GM12878 (cell line): ENCODE results near the gene ALOXE3. TPM values are rescaled to one million over a fixed set of nuclear protein-coding genes. Genes with fewer than 3 reads are reported as not detected.

Experiments
- ATAC-seq: fragments of 200-7000 bp; cut with Tn5 transposase; 3 replicates; pipeline ENCODE4 v1.9.1; 2020; ENCODE audit warnings: mild to moderate bottlenecking, moderate library complexity
- BruUV-seq: library from RNA; stranded (reverse); fragments of 400-500 nt; replicated peaks from 2 replicates; lab custom pipeline; 2021; lab: Mats Ljungman, UMichigan
- CTCF ChIA-PET: fragments of 300-600 bp; sonication (Branson Sonifier 250); formaldehyde crosslinking; extraction: SDS; loops from one replicate; lab custom pipeline; 2021; ENCODE audit warnings: inconsistent platforms; lab: Yijun Ruan, JAX
- POLR2A ChIA-PET: fragments of 350-600 bp; formaldehyde crosslinking; extraction: SDS; loops from one replicate; lab custom pipeline; 2021; ENCODE audit warnings: inconsistent platforms; lab: Charles Lee
- RAD21 ChIA-PET: fragments of 300-600 bp; sonication (Branson Sonifier 250); formaldehyde crosslinking; loops from one replicate; lab custom pipeline; 2023; ENCODE audit warnings: antibody characterized with exemption; ENCODE audit not compliant: unreplicated experiment; lab: Charles Lee
- SMC1A ChIA-PET: fragments of 300-600 bp; sonication (Branson Sonifier 250); formaldehyde crosslinking; loops from one replicate; lab custom pipeline; 2023; ENCODE audit not compliant: unreplicated experiment, uncharacterized antibody; lab: Charles Lee
- DNase-seq: peaks from one replicate; pipeline ENCODE4 v3.0.0-alpha.2; 2011; ENCODE audit warnings: low read depth, low spot score
- FAIRE-seq: peaks from 3 replicates; lab custom pipeline; 2011; peaks lifted over from hg19 to GRCh38; lab: Jason Lieb, UNC
- H2AFZ ChIP-seq: 2 replicates; pipeline ENCODE4 v1.6.0; 2011; ENCODE audit warnings: low read depth, low read length, control low read depth; ENCODE audit not compliant: control insufficient read depth
- H3K27ac ChIP-seq: 2 replicates; pipeline ENCODE4 v1.5.1; 2011; ENCODE audit warnings: control low read depth; ENCODE audit not compliant: control insufficient read depth, insufficient read depth
- H3K27me3 ChIP-seq, 2 experiments: replicated peaks in 1 of 2; 2 replicates each; pipeline versions ENCODE4 v1.6.0 to v1.6.1; 2011; ENCODE audit warnings: low read length in 1 of 2; ENCODE audit not compliant: control insufficient read depth in 2 of 2, insufficient read depth in 2 of 2
- H3K36me3 ChIP-seq, 2 experiments: 2 replicates each; pipeline ENCODE4 v1.5.1; 2011; ENCODE audit warnings: low read length in 1 of 2; ENCODE audit not compliant: control insufficient read depth in 2 of 2, insufficient read depth in 2 of 2
- H3K4me1 ChIP-seq: 2 replicates; pipeline ENCODE4 v1.6.1; 2011; ENCODE audit warnings: mild to moderate bottlenecking, low read length, moderate library complexity, mixed read lengths; ENCODE audit not compliant: control insufficient read depth, insufficient read depth
- H3K4me2 ChIP-seq: 2 replicates; pipeline ENCODE4 v1.6.0; 2011; ENCODE audit warnings: control low read depth; ENCODE audit not compliant: control insufficient read depth, insufficient read depth
- H3K4me3 ChIP-seq: fragments of 200-600 bp; sonication (generic); 2 replicates; pipeline ENCODE4 v1.5.1; 2016
- H3K79me2 ChIP-seq: 2 replicates; pipeline ENCODE4 v1.6.0; 2011; ENCODE audit warnings: low read length; ENCODE audit not compliant: control insufficient read depth, insufficient read depth
- H3K9ac ChIP-seq: 2 replicates; pipeline ENCODE4 v1.8.0; 2011; ENCODE audit warnings: low read length, control low read depth, mixed read lengths; ENCODE audit not compliant: control insufficient read depth, insufficient read depth
- H3K9me3 ChIP-seq: replicated peaks from 3 replicates; pipeline ENCODE4 v1.5.1; 2011; ENCODE audit warnings: mild to moderate bottlenecking, low read length; ENCODE audit not compliant: control insufficient read depth, insufficient read depth
- H4K20me1 ChIP-seq: 2 replicates; pipeline ENCODE4 v1.6.0; 2011; ENCODE audit not compliant: control insufficient read depth, insufficient read depth
- E4F1 ChIP-seq: fragments of 450-650 bp; IDR thresholded peaks from 2 replicates; pipeline ENCODE4 v1.6.1; 2018; ENCODE audit warnings: borderline replicate concordance, mild to moderate bottlenecking; ENCODE audit not compliant: partially characterized antibody
- JUNB ChIP-seq: IDR thresholded peaks from 2 replicates; pipeline ENCODE4 v1.6.1; 2016; ENCODE audit warnings: antibody characterized with exemption, mild to moderate bottlenecking
- NFYB ChIP-seq: IDR thresholded peaks from 2 replicates; pipeline ENCODE4 v1.6.1; 2011; ENCODE audit warnings: low read depth, mild to moderate bottlenecking, low read length, improper control_type of control experiment, moderate library complexity; ENCODE audit not compliant: insufficient read depth
- RELB ChIP-seq: fragments of 450-650 bp; IDR thresholded peaks from 2 replicates; pipeline ENCODE4 v1.6.1; 2017; ENCODE audit warnings: low read depth, mild to moderate bottlenecking, moderate library complexity
- SREBF2 ChIP-seq: IDR thresholded peaks from 2 replicates; pipeline ENCODE4 v1.6.1; 2012; ENCODE audit warnings: mild to moderate bottlenecking, low read length
- USF1 ChIP-seq: IDR thresholded peaks from 2 replicates; pipeline ENCODE4 v1.6.1; 2011; ENCODE audit warnings: borderline replicate concordance, low read depth, mild to moderate bottlenecking, moderate library complexity, mixed read lengths, low read length; ENCODE audit not compliant: insufficient read depth; ENCODE audit errors: extremely low read length
- ZNF687 ChIP-seq: fragments of 450-650 bp; IDR thresholded peaks from 2 replicates; pipeline ENCODE4 v1.6.1; 2017; ENCODE audit warnings: mild to moderate bottlenecking, moderate library complexity
- WGBS: methylation state at CpG from one replicate; pipeline ENCODE4 v1.1.6; 2016; ENCODE audit warnings: low lambda C conversion rate; ENCODE audit not compliant: insufficient replicate concordance, insufficient coverage; ENCODE audit errors: missing lambda C conversion rate; 5-methylcytosine and 5-hydroxymethylcytosine counted together
- in situ Hi-C: fragments of 300-500 bp; cut with MboI; formaldehyde crosslinking; loops from 9 replicates; pipeline ENCODE4 v1.14.3; 2018; ENCODE audit warnings: mixed read lengths
- intact Hi-C: fragments of 100-400 bp; cut with micrococcal nuclease; formaldehyde crosslinking; loops from one replicate; pipeline ENCODE4 v1.14.2; 2022; ENCODE audit not compliant: unreplicated experiment
- polyA plus RNA-seq, 11 experiments: library from polyadenylated mRNA; depleted of rRNA in 4 of 11; unstranded in 6 of 11; stranded (reverse) in 5 of 11; fragments of >200 nt; fragmentation: Nextera tagmentation in 4 of 11; fragmentation: Illumina TruSeq in 1 of 11; extraction: Ambion mirVana in 4 of 11; extraction: Trizol in 1 of 11; gene quantifications; 1 replicate in 1 of 11; 2 replicates in 10 of 11; pipeline versions ENCODE4 v1.2.1 to v1.2.3, GENCODE V29; 2011 to 2016; ENCODE audit warnings: inconsistent platforms in 2 of 11, missing spikeins in 2 of 11, low read depth in 1 of 11
- total RNA-seq, 4 experiments: library from RNA; depleted of rRNA in 3 of 4; stranded (reverse); fragments of >200 nt in 3 of 4; fragmentation: Illumina TruSeq in 1 of 4; extraction: Trizol in 1 of 4; gene quantifications; 2 replicates each; pipeline versions ENCODE4 v1.2.1 to v1.2.3, GENCODE V29; 2013 to 2021

ALOXE3 gene
- total and polyA plus RNA-seq, 10 of the 15 experiments (the other 5 are each of a cell fraction or from before 2014, with no cell fraction given): 0.04 TPM; not detected in 9

DNA sequence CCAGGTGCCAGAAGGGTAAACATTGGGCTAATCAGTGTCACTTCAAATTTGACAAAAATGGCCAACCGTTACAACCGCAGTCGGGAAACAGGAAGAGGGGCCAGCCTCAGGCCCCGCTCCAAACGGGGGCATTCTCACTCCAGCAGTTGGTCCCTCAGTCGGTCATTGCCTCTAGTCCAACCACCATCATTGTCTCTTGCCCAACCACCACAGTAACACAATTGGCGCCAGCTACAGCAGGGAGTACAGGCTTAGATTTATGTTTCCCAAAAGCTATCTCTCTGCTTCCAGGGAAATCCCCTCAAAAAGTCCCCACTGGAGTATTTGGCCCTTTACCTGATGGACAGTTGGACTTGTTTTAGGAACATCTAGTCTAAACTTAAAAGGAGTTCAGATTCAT, 59.2 kb downstream of the ALOXE3 start:
- Histone ChIP-seq H3K27me3 (peaks cover 2 to 4% of the 10 kb centered on the region in 2 experiments; a peak in 1 of 4 replicates), H4K20me1 (no peaks in the 10 kb centered on the region), H3K4me3 (no peak overlapping the region), H3K36me3 (no peaks in the 10 kb centered on the region), H3K4me2 (no peak overlapping the region), H3K27ac (no peak overlapping the region), H3K79me2 (no peaks in the 10 kb centered on the region), H3K9ac (no peak overlapping the region), H2AFZ (no peak overlapping the region), H3K9me3 (no peaks in the 10 kb centered on the region), H3K4me1 (peaks cover 14% of the 10 kb centered on the region)
- intact Hi-C loops: loop anchor here (5.0 kb wide), 2 partner anchors 42 to 317 kb away; no protein-coding TSS in a partner anchor
- ATAC-seq (no peak), DNase-seq (no peak), FAIRE-seq (no peak)
- in situ Hi-C loops: no loop called here
- no peak for TF ChIP-seq JUNB
- TF ChIP-seq ZNF687: no peak
- TF ChIP-seq NFYB: no peak
- TF ChIP-seq SREBF2: no peak
- no peak for TF ChIP-seq E4F1
- no peak for TF ChIP-seq USF1
- no peak for TF ChIP-seq RELB
- CTCF ChIA-PET: interaction anchor here (0.7 to 8.3 kb wide), 21 partner anchors 11 to 318 kb away, joined by 3 to 159 read pairs (median 15); partner anchors contain the start of genes ALOX12B, ALOXE3, CYB5D1 and GUCY2D
- POLR2A ChIA-PET: no interaction called here
- RAD21 ChIA-PET: interaction anchor here (0.7 to 4.1 kb wide), 8 partner anchors 15 to 316 kb away, joined by 3 to 25 read pairs (median 6); no protein-coding TSS in a partner anchor
- SMC1A ChIA-PET: interaction anchor here (0.6 to 4.5 kb wide), 9 partner anchors 11 to 352 kb away, joined by 3 to 37 read pairs (median 18); partner anchors contain the start of gene ALOXE3
- no TSS peak for BruUV-seq
- WGBS: 10% methylated on average over 7 of the region's 7 CpGs
